GM12878 (cell line): ENCODE measurements around the gene PRLH. TPM values are rescaled to one million over a fixed set of nuclear protein-coding genes. Genes with fewer than 3 reads are reported as not detected.

ENCODE experiments used
- BCLAF1 ChIP-seq: fragments of 450-650 bp; IDR thresholded peaks from 2 replicates; pipeline ENCODE4 v1.6.1; 2017; ENCODE audit warnings: antibody characterized with exemption, mild to moderate bottlenecking, moderate library complexity
- BHLHE40 ChIP-seq, 2 experiments: fragments of 450-650 bp in 1 of 2; IDR thresholded peaks; 2 replicates each; pipeline ENCODE4 v1.6.1; 2011 to 2017; ENCODE audit warnings: low read depth in 2 of 2, borderline replicate concordance in 1 of 2, improper control_type of control experiment in 1 of 2, low read length in 1 of 2, mild to moderate bottlenecking in 1 of 2
- DPF2 ChIP-seq: fragments of 450-650 bp; IDR thresholded peaks from 2 replicates; pipeline ENCODE4 v1.6.1; 2017; ENCODE audit warnings: mild to moderate bottlenecking
- HDAC6 ChIP-seq: fragments of 200-600 bp; sonication (generic); IDR thresholded peaks from one replicate; pipeline ENCODE4 v1.8.0; 2017; ENCODE audit warnings: antibody characterized with exemption; ENCODE audit not compliant: unreplicated experiment
- MEF2B ChIP-seq: fragments of 450-650 bp; IDR thresholded peaks from 2 replicates; pipeline ENCODE4 v1.6.1; 2018; ENCODE audit warnings: mild to moderate bottlenecking, moderate library complexity; ENCODE audit not compliant: partially characterized antibody, poor library complexity, severe bottlenecking
- MXI1 ChIP-seq: fragments of 150-350 bp; IDR thresholded peaks from 2 replicates; pipeline ENCODE4 v1.6.1; 2011; ENCODE audit warnings: low read depth, mild to moderate bottlenecking, inconsistent platforms, low read length, improper control_type of control experiment
- MYC ChIP-seq: IDR thresholded peaks from 2 replicates; pipeline ENCODE4 v1.6.1; 2011; ENCODE audit warnings: mild to moderate bottlenecking, low read length, moderate library complexity, inconsistent platforms; ENCODE audit not compliant: insufficient read depth, insufficient replicate concordance, insufficient read length, severe bottlenecking
- PAX5 ChIP-seq: IDR thresholded peaks from 2 replicates; pipeline ENCODE4 v1.6.1; 2011; ENCODE audit warnings: low read depth, low read length, borderline replicate concordance
- PML ChIP-seq: IDR thresholded peaks from 2 replicates; pipeline ENCODE4 v1.6.1; 2012; ENCODE audit warnings: low read length, inconsistent platforms
- RAD51 ChIP-seq: fragments of 450-650 bp; IDR thresholded peaks from 2 replicates; pipeline ENCODE4 v1.6.1; 2016; ENCODE audit warnings: moderate library complexity, mild to moderate bottlenecking, inconsistent platforms
- TCF3 ChIP-seq: IDR thresholded peaks from 2 replicates; pipeline ENCODE4 v1.6.1; 2012; ENCODE audit warnings: low read depth, mild to moderate bottlenecking, low read length, borderline replicate concordance; ENCODE audit not compliant: insufficient read depth
- WRNIP1 ChIP-seq: IDR thresholded peaks from 2 replicates; pipeline ENCODE4 v1.6.1; 2011; ENCODE audit warnings: low read depth, low read length, improper control_type of control experiment, borderline replicate concordance
- ZNF24 ChIP-seq: fragments of 450-650 bp; IDR thresholded peaks from 2 replicates; pipeline ENCODE4 v1.6.1; 2017; ENCODE audit warnings: antibody characterized with exemption, mild to moderate bottlenecking
- ZNF622 ChIP-seq: fragments of 450-650 bp; IDR thresholded peaks from 2 replicates; pipeline ENCODE4 v1.6.1; 2017; ENCODE audit warnings: mild to moderate bottlenecking, inconsistent platforms
- polyA plus RNA-seq, 11 experiments: library from polyadenylated mRNA; depleted of rRNA in 4 of 11; unstranded in 6 of 11; stranded (reverse) in 5 of 11; fragments of >200 nt; fragmentation: Nextera tagmentation in 4 of 11; fragmentation: Illumina TruSeq in 1 of 11; extraction: Ambion mirVana in 4 of 11; extraction: Trizol in 1 of 11; gene quantifications; 1 replicate in 1 of 11; 2 replicates in 10 of 11; pipeline versions ENCODE4 v1.2.1 to v1.2.3, GENCODE V29; 2011 to 2016; ENCODE audit warnings: inconsistent platforms in 2 of 11, missing spikeins in 2 of 11, low read depth in 1 of 11
- total RNA-seq, 4 experiments: library from RNA; depleted of rRNA in 3 of 4; stranded (reverse); fragments of >200 nt in 3 of 4; fragmentation: Illumina TruSeq in 1 of 4; extraction: Trizol in 1 of 4; gene quantifications; 2 replicates each; pipeline versions ENCODE4 v1.2.1 to v1.2.3, GENCODE V29; 2013 to 2021

PRLH gene
- total and polyA plus RNA-seq, 10 of the 15 experiments (the other 5 are each of a cell fraction or from before 2014, with no cell fraction given) = not detected

DNA sequence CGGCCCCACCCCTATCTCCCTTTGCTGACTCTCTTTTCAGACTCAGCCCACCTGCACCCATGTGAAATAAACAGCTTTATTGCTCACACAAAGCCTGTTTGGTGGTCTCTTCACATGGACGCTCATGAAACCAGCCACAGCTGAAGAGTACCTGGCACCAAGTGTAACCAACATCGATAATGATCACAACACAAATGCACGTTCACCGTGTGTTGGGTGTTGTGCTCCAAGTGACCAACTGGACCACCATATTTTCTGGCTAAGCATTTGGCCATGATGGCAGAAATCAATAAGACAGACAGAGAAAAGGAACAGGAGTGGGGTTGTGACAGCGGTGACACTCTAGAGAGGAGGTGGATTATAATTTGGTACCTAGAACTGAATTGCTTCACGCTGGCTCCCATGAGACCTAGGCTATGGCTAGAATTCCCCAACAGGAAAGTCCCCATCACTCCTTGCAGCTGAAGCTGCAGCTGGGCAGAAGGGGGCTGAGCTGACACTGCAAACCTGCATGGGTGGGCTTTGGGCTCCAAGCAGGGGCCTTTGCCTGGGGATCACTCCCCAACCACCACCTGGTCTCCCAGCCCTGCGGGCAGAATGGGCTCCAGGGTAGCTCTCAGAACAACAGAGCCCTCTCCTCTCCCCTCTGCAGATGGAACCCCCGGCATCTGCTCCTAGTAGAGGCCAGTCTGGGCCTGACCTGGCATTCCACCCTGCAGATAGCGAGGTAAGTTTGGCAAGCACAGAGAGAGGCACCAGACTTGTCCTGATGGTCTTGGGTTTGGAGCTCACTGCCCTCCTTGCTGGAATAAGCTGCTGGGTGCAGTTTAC is 46.4 kb downstream of the PRLH start (continued):
- TF ChIP-seq BHLHE40 (IDR thresholded peaks at IDR 0.05; ENCODE audit: borderline replicate concordance in 1 of 2, low read depth in 2 of 2, low read length in 1 of 2) = no peak
- no peak for TF ChIP-seq WRNIP1
- 0 out of 2 replicates have a peak, but pooled peaks have one; percentile 12 for TF ChIP-seq DPF2
- no peak for TF ChIP-seq PML
- TF ChIP-seq MYC = no peak
- TF ChIP-seq TCF3 = no peak
- no peak for TF ChIP-seq HDAC6
- TF ChIP-seq MXI1 = no peak
- no peak for TF ChIP-seq BCLAF1
- TF ChIP-seq MEF2B = peak; percentile 39
- TF ChIP-seq PAX5 = no peak
- TF ChIP-seq ZNF24 = no peak
- no peak for TF ChIP-seq ZNF622
- no peak for TF ChIP-seq RAD51
- TF ChIP-seq, all 136 proteins: peak for 4
